HG03378 (cell line): ENCODE measurements around the gene RLBP1.
A peak's percentile ranks its signal among the peaks of the same experiment; 100 is the strongest.

Source experiments
- ATAC-seq: cut with Tn5 transposase; IDR thresholded peaks from one replicate; pipeline ENCODE4 v1.9.1; 2021; ENCODE audit warnings: mild to moderate bottlenecking, moderate library complexity; ENCODE audit not compliant: unreplicated experiment

Gene RLBP1

DNA sequence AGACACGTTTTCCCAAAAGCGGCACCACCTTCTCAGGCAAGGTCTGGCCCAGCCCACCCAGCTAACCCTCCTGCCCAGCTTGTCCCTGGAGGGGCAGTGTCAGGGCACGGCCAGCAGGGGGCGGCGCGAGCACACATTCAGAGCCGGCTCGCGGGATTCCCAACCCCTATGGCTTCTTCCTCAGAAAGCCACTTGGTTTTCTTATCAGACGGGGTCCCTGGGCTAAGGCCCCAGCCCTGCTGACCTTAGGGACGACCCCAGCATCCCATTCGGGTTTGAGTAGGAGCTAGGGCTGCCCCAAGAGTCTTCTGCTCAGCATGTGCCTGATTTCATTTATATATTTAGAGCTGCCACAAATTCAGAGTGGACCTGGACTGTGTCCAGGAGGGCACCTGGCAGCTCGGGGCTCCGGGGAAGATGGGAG, 14.5 kb downstream of the RLBP1 start:
- ATAC-seq = peak; percentile 54

DNA sequence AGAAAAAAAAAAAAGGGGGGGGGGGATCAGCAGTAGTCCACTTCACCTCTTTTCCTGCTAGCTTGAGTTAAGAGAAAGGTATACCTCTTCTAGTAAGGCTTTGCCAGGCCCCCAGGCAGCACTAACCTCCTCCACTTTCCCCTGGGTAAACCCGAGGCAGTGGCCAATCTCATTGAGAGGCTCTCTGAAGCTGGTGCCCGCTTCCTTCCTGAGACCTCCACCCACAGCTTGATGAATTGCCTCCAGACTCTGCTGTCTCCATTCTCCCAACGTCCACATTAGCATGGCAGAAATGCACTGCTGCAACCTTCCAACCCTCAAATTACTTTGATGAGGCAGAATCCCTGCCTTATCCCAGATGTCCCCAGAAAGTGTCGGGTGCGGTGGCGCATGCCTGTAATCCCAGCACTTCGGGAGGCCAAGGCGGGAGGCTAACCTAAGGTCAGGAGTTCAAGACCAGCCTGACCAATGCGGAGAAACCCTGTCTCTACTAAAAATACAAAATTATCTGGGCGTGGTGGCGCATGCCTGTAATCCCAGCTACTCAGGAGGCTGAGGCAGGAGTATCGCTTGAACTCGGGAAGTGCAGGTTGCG, 15.3 kb downstream of the RLBP1 start:
- no peak for ATAC-seq

DNA sequence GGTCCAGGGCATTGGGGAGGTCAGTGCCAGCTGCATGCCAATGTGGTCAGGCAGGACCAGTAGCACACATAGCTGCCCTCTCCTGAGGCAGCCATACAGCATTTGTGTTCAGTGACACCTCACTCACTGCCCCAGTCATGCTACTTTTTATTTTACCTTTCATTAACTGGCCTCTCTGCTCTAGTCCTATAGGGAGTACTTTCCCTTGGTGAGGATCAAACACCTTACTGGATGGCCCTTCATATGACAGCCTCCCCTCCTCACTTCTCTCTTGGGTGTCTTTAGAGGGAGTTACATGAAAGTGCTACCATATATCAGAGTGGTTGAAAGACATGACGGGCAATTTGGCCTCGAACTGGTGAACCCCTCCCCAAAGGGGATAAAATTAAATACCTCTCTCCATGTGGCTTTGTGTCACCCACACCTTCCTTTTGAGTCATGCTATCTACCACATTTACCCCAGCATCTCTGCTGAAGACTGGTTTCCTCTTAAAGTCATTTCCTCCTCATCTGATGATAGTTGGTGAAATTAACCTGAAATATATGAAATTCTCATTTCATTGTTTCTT, 17.6 kb downstream of the RLBP1 start:
- peak; percentile 46 for ATAC-seq

DNA sequence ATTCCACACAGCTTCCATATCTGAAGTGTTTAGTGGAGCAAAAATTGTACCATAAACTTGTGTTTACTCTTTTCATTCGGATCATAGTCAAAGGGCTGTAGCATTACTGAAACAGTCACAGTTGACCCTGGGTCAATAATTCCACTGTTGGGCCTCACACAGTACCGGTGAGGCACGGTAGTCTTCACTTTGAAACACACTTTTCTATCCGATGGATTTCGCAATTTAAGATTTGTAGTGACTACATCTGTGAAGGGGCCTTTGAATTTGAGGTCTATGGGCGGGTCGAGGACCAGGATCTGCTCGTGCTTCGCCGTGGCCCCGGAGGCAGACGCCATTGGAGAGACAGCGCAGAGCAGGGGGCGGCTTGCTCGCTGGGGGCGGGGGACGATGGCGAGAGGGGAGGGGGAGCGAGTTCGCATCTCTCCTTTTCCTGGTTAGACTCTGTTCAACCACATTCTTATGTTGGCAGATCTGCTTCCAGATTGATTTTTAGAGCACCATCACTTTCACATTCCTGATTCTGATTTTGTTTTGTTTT, 19.8 kb downstream of the RLBP1 start:
- ATAC-seq = no peak

DNA sequence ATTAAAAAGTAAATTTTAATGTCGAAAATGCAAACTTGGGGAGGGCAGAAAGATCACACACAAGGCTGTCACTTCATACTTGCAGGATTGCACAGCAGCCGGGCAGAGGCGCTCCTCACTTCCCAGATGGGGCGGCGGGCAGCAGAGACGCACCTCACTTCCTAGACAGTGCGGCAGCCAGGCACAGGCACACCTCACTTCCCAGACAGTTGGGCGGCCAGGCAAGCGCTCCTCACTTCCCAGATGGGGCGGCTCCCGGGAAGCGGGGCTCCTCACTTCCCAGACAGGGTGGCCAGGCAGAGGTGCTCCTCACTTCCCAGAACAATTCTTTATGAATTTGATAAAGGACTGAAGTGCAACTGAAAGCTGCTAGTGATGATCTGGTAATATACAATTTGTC, 21.2 kb downstream of the RLBP1 start:
- ATAC-seq = no peak

DNA sequence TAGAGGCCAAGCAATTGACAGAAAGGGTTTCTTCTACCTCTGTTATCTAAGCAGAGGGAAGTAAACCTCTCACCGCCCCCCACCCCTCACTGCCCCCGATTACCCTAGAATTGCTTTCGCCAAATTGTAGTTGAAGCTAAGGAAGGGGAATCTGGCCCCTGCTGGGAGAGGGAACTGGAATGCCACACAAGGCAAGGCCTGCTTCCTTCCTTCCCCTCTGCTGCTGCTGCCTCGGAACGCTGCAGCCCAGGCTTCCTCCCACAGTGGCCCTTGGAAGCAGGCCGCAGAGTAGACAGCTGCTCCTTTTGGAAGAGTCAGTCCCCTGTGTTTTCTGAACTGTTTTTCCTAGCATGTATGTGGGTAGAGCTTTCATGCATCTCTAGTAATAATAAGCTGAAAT, 21.6 kb downstream of the RLBP1 start:
- no peak for ATAC-seq

DNA sequence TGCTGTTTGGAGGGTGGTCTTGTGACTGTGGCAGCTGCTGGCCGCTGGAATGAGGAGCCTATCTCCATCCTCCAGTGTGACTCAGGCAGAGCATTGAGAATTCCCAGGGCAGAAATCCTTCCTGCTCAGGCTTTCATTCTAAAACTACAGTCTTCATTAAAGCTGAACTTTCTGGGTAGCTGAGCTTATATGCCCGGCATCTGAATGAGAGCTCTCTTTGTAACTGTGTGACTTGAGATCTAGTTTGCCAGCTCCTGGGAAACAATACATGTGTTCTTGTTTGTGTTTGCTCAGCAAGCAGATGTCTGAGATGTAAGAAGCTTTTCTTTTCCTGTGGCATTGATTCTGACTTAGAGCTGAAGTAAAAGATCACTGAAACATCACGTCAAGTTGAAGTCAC, 22.4 kb downstream of the RLBP1 start:
- no peak for ATAC-seq

DNA sequence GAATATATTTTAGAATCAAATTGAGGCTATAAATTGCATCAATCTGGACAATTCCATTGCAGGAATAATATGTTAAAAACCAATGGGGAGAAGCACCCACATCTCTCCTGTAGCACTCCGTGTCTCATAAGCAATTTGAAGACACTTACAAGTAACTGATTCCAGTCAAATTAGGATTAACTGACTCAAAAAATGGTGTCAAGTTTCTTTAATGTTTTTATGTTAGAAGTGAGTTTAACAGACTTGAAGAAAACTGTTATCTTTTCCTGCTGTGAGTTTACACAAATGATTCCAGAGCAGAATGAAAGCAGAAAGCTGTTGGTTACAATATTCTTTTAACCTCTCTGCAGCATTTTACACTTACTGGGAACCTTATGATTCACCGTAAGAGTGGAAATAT, 23.2 kb downstream of the RLBP1 start:
- ATAC-seq = no peak

DNA sequence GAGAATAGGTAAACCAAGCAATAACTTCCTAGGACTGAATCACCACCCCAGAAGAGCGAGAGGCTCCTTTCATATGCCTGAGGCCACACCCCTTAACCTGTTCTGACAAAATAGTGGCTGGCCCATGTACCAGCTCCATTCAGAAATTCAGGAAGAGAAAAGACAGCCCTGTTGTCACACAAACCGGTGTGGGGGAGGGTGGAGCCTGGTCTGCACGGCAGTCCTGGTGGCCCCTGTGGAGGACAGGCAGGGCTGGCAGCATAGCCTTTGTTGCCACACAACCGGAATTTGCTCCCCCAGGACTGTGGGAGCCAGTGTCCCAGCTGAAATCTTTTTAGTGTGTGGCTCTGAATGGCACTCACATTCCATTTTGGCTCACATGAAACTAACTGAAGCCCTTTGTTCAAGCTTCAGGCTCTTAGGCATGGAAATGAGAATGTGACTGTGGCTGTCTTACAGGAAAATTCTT, 23.8 kb downstream of the RLBP1 start:
- no peak for ATAC-seq

DNA sequence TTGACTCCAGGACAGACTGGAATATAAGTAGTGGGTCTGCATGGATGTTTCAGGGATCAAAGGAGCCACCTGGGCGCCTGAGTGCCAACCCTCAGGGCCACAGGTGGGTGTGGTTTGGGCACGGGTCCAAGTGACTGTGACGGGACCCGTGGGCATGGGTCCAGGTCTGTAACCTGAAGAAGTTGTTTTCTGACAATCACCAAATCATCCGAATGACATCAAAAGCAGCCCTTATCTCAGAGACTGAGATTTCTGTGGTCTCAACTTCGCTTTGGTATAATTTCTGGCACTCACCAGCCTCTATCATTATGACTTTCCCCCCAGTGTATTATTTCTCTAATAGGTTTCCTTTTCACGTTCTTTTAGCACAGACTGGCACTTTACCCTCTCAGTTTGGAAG, 24.4 kb downstream of the RLBP1 start:
- no peak for ATAC-seq

DNA sequence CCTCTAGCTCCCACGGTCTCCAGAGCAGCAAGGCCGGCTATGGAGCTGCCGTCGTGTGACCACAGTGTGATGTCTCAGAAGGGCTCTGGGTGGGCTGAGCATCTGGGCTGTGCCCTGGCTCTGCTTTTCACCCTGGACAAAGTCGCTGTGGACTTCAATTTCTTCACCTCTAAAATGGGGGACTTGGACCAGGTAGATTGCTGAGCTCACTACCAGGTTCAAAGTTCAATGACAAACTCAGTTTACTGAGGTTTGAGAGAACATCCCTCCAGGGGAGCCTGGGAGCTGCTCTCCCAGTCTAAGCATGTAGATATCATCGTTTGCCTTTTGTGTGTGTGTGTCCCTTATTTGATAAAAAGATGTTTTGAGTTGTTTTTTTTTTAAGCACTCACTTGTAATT, 25.1 kb downstream of the RLBP1 start:
- ATAC-seq = no peak

DNA sequence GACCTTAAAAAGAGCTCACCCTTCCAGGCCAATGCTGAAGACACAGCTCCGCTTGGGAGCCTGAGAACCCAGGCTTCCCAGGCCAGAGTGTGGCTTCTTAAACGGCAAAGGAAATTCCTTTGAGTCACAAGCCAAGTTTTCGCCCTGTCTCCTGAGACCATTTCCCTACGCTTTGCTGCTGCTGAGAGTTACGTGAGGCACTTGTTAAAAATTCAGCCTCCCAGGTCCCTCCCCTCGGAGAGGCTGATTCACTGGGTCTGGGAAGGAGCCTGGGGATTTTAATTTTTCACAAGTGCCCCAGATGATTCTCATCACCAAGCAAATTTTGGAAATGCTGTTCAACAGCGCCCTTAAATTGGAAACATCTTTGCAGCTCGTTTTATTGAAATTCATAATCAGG, 25.5 kb downstream of the RLBP1 start:
- ATAC-seq = no peak

DNA sequence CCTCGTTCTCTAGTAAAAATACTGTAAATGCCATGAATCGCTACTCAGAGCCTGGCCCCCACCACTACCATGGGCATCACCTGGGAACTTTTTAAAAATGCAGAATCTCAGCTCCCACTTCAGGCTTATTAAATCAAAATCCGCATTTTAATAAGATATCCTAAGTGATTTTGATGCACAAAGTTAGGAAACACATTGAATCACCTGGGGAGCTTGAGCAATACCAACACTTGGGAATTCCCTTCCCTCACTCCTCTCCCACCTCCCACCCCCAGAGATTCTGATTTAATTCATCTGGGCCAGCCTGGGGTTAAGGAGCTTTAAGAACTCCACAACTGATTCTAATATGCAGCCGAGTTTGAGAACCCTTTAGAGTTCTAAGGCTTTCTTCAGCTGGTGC, 26.8 kb downstream of the RLBP1 start:
- ATAC-seq = no peak

DNA sequence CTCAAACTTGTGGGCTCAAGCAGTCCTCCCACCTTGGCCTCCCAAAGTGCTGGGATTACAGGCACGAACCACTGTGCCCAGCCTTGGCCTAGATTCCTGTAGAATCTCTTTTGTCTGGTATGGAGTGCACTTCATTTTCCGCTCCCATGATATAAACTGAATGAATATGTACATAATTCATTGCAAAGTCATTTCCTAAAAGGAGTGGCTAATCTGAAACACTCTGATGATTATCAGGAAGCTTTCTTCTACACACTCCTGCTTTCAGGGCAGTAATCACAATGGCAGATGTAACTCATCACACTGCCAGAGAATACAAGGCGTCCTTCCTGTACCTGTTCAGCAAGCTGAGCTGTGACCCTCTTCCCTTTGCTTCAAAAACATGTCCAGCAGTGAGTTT, 28.6 kb downstream of the RLBP1 start:
- no peak for ATAC-seq

DNA sequence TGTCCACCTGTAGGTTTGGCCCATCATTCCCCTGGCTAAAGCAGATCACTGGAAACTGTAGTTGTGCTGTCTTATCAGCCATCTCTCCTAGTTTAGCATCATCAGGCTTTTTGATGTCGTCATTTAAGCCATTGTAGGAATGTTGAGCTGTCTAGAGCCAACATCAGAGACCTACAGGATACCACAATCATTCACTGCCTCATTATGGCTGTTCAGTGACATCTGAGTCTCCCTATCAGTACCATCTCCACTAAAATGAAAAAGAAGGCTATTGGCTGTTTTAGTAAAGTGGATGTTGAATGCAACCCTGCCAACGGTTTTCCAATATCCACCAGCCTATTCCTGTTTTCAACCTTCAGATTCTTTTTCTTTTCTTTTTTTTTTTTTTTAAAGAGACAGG, 29.2 kb downstream of the RLBP1 start:
- ATAC-seq = no peak

DNA sequence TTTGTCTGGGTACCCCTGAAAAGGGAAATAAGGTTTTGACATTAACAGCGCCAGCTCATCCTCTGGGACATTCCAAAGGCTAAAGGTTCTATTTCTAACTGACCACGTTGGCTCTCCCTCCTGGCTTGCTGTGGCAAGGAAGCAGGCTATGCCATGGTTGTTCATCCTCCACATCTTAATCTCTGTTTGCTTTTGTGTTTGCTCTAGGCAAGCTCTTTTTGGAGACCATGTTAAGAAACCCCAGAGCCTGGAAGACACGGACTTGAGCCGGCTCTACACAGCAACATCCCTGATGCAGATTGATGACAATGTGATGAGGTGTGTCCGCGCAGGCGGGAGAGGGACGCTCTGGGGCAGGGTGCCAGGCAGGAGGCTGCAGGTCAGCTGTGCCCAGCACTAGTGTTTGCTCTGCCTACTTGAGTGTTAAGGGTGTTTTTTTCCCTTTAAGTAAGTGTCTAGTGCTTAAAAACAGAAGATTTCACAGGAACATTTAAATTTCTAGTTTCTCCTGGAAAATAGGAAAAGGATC, 33.3 kb downstream of the RLBP1 start:
- no peak for ATAC-seq

DNA sequence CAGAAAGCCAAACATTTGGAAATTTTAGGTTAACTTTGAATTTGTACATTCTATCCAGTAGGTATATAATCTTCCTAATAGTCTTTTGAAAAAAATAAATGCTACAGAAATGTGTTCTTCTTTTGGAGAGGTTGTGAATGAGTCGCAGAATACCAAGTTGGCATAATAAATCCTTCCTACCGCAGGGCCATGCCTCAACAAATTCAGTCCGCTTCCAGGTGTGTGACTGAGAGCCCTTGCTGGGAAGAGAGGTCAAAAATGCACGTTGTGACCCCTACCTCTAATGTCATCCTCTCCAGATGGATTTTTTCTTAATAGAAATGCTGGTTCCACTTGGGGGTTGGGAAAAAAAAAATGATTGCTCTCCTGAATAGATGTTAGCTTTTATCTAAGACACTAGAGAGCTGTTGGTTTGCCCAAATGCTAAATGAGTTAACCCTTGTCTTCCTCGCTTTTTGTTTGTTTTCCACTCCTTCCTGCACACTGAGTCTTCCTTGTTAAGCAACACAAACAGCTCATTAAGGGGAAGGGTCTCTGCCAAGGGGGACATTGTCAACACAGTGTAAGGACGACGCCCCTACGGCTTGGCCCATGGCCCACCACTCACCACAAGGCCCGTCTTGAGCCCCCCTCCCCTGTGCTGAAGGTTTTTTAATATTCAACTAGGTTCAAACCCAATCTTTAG, 33.9 kb downstream of the RLBP1 start:
- ATAC-seq = no peak

DNA sequence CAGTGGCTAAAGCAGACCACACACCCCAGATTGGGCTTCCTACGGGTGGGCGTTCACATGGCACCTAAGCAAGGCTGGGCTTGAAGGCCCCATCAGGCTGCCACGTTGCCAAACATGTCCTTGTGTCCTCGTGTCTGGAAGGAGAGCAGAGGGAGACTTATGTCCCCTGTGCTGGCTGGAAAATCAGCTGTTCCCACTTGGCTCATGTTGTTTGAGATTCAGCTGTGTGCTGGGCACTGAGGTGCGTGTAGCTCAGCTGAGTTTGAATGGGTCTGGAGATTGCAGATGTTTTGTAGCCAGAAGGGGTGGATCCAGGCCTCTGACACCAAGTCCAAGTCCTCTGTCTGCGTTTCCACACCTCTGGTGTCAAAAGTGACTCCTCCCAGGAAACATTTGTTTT, 34.6 kb downstream of the RLBP1 start:
- no peak for ATAC-seq

DNA sequence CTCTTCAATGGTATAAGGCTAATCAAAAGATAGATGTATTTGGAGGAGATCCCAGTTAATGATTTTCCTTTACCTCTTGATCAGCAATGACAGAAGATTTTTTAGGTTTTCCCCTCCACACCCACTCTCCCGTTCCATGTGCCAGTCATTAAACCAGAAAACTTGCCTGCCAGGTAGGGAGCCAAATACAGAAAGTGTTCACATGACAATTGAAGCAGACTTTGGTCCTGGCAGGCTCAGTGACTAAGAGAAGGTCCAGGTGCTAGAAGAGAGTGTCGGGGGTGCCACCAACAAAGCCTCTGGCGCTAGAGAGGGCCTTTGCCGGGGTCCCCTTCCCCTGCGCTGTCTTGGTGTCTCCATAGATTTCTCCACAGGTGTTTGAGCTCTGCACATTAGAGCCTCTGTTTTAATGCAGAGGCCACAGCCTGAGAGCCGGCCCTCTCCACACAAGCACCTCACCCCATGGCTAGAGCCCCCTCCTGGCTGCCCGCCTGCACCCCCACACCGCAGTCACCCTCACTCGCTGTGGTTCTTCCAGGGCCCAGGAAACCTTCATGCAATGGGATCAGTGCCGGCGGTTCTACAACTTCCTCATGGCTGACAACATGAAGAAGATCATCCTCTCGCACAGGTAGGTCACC, 36.4 kb downstream of the RLBP1 start:
- ATAC-seq = no peak

DNA sequence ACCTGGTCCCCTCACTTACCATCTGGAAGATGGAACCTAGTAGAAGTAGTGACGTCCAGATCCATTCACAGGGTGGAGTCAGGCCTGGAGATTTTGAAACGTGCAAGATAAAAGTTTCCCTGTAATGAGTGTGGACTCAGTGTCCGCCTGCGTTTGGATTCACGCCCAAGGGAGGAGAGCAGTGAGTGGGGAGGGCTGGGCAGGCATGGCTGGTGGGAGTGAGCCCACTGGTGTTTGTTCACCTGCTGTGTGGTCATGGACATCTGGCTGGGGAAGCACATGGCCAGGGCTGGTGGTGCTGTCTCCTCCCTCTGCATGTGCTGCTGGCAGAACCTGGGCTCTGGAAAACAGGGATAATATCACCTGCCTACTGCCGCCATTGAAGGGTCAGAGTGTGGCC, 37.0 kb downstream of the RLBP1 start:
- ATAC-seq = no peak
